H1 (cell line): Measurements from ENCODE around the gene CDRT15L2.
"Not testable (repeated sequence)": the region's sequence is repeated elsewhere in the genome, so short reads cannot be mapped to it uniquely, and the experiment has no call there.

Experiments
- EZH2 ChIP-seq: fragments of 200-600 bp; sonication (generic); IDR thresholded peaks from 2 replicates; pipeline ENCODE4 v1.7.1; 2012; ENCODE audit warnings: low read depth, mild to moderate bottlenecking, moderate library complexity, low read length, inconsistent platforms; ENCODE audit not compliant: severe bottlenecking
- JUND ChIP-seq: IDR thresholded peaks from 2 replicates; pipeline ENCODE4 v1.6.1; 2011; ENCODE audit warnings: mild to moderate bottlenecking, improper control_type of control experiment, low read length
- POLR2A ChIP-seq, 2 experiments: IDR thresholded peaks; 1 replicate in 1 of 2; 2 replicates in 1 of 2; pipeline ENCODE4 v1.6.1; 2011; ENCODE audit warnings: low read depth in 2 of 2, low read length in 2 of 2, mild to moderate bottlenecking in 2 of 2; ENCODE audit errors: control extremely low read depth in 1 of 2
- TAF7 ChIP-seq: optimal IDR thresholded peaks from 2 replicates; pipeline ENCODE3; 2011; ENCODE audit warnings: low read depth, mild to moderate bottlenecking, inconsistent platforms, low read length, moderate library complexity, borderline replicate concordance

- not testable (repeated sequence) for TF ChIP-seq EZH2; POLR2A (IDR thresholded peaks at IDR 0.05; ENCODE audit: control extremely low read depth in 1 of 2, low read depth in 2 of 2, low read length in 2 of 2); JUND; TAF7
Observed at GRCh38 chr17:20579424-20579823, at the start of gene CDRT15L2.
